Head of caudate nucleus (tissue), 42 donors: ENCODE results near the gene SNX8.

Source experiments
- DNase-seq, 42 donors: peaks; one replicate each; pipeline versions ENCODE4 v3.0.0 to v3.0.0-alpha.2; 2020 to 2021; ENCODE audit warnings: mixed read lengths in 7 of 42
- intact Hi-C: fragments of 100-400 bp; cut with DNase I; formaldehyde crosslinking; loops from one replicate; pipeline ENCODE4 v1.15.0; 2022

SNX8 gene

GRCh38 chr7:2219136-2219535 lies 95.1 kb downstream of the SNX8 start:
- intact Hi-C loops, result no loop called here
- no peak for DNase-seq

- intact Hi-C loops, result no loop called here
- no peak for DNase-seq
Measured at GRCh38 chr7:2218444-2218785, 95.8 kb downstream of the SNX8 start.

GRCh38 chr7:2217716-2218443 lies 96.4 kb downstream of the SNX8 start:
- intact Hi-C loops, result no loop called here
- no peak for DNase-seq

- intact Hi-C loops, result no loop called here
- no peak for DNase-seq
Measured at GRCh38 chr7:2217206-2217605, 97.0 kb downstream of the SNX8 start.

- intact Hi-C loops, result no loop called here
Measured at GRCh38 chr7:2215851-2216250, 98.4 kb downstream of the SNX8 start.

GRCh38 chr7:2214636-2215035 lies 99.6 kb downstream of the SNX8 start:
- intact Hi-C loops, result no loop called here
- no peak for DNase-seq

More at GRCh38 chr7:2215851-2216250, 98.4 kb downstream of the SNX8 start:
- no peak for DNase-seq

GRCh38 chr7:2213551-2214215 lies 100.6 kb downstream of the SNX8 start:
- intact Hi-C loops, result no loop called here
- no peak for DNase-seq

- no peak for DNase-seq
- intact Hi-C loops, result no loop called here
Measured at GRCh38 chr7:2212906-2213305, 101.3 kb downstream of the SNX8 start.

- DNase-seq, result no peak
- intact Hi-C loops, result no loop called here
Measured at GRCh38 chr7:2211926-2212325, 102.3 kb downstream of the SNX8 start.

- DNase-seq, result no peak
- intact Hi-C loops, result no loop called here
Measured at GRCh38 chr7:2211259-2211880, 102.9 kb downstream of the SNX8 start.

GRCh38 chr7:2210551-2211258 lies 103.5 kb downstream of the SNX8 start:
- intact Hi-C loops, result no loop called here
- DNase-seq, result no peak

- intact Hi-C loops, result loop anchor here (10.0 kb wide), 2 partner anchors 545 to 635 kb away; partner anchors contain the start of gene PSMG3
- no peak for DNase-seq
Measured at GRCh38 chr7:2209961-2210323, 104.3 kb downstream of the SNX8 start.

GRCh38 chr7:2209146-2209960 lies 104.9 kb downstream of the SNX8 start:
- DNase-seq, result peak; percentile 71 to 94 (median 85)
- intact Hi-C loops, result loop anchor here (10.0 kb wide), 2 partner anchors 545 to 635 kb away; partner anchors contain the start of gene PSMG3

- intact Hi-C loops, result loop anchor here (10.0 kb wide), 2 partner anchors 544 to 634 kb away; partner anchors contain the start of gene PSMG3
- DNase-seq, result no peak
Measured at GRCh38 chr7:2208712-2209111, 105.5 kb downstream of the SNX8 start.

- no peak for DNase-seq
- intact Hi-C loops, result loop anchor here (10.0 kb wide), 2 partner anchors 540 to 630 kb away; partner anchors contain the start of gene PSMG3
Measured at GRCh38 chr7:2205036-2205780, 109.0 kb downstream of the SNX8 start.

- no peak for DNase-seq
- intact Hi-C loops, result loop anchor here (10.0 kb wide), 2 partner anchors 540 to 630 kb away; partner anchors contain the start of gene PSMG3
Measured at GRCh38 chr7:2204446-2204845, 109.8 kb downstream of the SNX8 start.

- intact Hi-C loops, result loop anchor here (10.0 kb wide), 2 partner anchors 539 to 629 kb away; partner anchors contain the start of gene PSMG3
- DNase-seq, result peak in 2 of 42 donors; percentile 18 to 47
Measured at GRCh38 chr7:2203766-2204300, 110.4 kb downstream of the SNX8 start.
